ENCODE data around the gene IL36G.

Gene IL36G

DNA sequence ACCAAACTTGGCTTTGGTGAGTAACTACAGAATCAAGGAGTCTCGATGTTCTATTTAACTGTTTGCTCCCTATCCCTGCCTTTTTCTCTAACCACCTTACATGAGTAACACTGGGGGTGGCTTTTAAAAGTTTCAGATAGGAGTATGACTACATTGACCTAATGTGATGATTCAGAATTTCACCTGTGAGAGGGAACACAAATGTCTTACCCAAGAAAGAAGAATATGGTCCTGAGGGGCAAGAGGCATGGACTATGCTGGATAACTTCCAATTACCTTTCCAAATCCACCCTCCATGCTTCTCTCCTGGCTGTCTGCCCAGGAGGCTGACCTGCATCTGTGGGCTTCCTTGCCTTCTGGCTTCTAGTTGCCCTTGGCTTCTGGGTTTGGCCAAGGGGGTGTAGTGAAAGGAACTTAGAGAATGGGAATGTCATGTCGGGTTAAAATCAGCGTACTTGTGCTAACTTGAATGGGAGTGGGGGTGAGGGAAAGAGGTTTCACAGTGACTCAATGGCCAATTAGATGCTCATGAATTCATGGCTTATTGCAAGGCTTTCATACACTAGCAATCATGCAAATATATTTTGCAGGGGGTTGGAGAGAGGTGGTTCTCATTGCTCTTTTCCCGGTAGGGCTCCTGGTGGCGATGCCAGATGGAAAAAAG lies 5.3 kb upstream of the IL36G start:
- DNase-seq (ENCODE audit: low read depth in 2 of 2) = no peak

DNA sequence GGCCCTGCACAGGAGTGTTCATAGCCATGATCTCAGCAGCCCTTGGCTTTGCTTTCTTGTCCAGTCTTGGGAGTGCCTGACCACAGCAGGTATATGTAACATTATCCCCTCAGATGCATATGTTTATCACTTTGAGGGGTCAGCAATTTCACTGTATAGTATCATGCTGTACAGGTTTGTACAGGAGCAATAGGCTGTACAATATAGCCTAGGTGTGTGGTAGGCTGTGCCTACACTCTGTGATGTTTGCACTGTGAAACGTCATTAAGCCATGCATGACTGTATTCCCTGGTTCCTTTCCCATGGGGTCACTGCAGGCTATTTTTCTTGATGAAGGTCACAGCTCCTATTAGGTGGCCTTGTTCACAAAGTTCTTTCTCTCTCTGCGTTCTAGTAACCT lies 4.7 kb upstream of the IL36G start:
- no peak for DNase-seq (ENCODE audit: low read depth in 2 of 2)

DNA sequence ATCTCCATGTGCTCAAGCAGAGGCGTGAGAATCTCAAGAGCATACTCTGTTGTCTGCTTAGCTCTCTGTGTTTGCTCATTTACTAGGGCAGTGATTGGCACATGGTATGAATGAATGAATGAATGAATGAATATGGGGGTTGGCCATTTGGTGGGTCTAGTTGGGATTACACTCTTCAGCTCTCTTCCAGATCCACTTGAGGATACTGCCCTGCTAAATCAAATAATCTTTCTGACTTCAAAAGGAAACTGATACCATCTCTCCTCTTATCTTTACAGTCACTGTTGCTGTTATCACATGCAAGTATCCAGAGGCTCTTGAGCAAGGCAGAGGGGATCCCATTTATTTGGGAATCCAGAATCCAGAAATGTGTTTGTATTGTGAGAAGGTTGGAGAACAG lies 1.9 kb downstream of the IL36G start:
- DNase-seq (ENCODE audit: low read depth in 2 of 2) = no peak

DNA sequence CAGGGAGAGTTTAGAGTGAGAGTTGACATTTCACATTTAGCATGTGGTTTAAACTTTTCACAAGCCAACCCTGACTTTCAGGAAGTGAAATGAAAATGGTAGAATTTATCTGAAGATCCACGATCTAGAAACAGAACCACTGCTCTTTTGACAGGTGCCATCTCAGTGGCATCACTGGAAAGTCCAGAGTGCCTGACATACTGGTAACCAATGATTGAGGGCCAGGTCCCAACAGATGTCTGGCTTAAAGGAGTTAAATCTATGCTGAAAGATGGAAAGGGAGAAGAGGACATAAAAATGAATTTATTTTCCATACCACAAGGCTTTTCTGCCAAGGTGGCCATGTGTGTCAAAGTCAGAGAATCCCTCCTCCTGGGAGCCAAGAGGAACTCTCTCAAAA lies 2.7 kb downstream of the IL36G start:
- DNase-seq (ENCODE audit: low read depth in 2 of 2) = no peak

DNA sequence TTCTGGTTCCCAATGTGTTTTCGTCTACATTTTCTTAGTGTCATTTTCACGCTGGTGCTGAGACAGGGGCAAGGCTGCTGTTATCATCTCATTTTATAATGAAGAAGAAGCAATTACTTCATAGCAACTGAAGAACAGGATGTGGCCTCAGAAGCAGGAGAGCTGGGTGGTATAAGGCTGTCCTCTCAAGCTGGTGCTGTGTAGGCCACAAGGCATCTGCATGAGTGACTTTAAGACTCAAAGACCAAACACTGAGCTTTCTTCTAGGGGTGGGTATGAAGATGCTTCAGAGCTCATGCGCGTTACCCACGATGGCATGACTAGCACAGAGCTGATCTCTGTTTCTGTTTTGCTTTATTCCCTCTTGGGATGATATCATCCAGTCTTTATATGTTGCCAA lies 7.3 kb downstream of the IL36G start:
- DNase-seq (ENCODE audit: low read depth in 2 of 2) = no peak

DNA sequence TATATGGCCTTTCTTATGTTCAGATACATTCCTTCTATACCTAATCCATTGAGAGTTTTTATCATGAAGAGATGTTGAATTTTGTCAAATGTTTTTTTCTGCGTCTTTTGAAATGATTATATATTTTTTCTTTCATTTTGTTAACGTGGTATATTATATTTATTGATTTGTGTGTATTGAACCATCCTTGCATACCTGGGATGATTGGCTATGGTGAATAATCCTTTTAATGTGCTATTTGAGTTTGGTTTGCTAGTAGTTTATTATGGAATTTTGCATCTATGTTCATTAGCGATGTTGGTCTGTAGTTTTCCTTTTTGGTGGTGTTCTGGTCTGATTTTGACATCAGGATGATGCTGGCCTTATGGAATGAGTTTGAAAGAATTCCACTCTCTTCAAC lies 11.8 kb downstream of the IL36G start:
- no peak for DNase-seq (ENCODE audit: low read depth in 2 of 2)

DNA sequence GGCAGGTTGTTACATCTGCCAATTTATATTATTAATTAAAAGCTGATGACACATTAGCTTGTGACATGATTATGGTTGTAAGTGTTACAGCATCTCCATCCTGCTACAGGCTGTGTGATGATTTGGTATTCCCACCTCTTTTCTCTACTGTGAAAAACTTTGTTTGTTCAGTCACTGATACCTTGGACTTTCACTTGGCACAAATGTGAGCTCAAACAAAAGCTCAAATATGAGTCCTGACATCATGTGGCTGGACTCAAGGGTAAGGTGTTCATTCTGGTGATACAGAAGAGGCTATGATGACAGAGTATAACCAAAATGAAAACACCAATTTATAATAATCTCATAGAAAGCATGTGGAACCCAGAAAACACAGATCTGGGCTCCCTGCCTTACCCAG lies 16.0 kb downstream of the IL36G start:
- DNase-seq (ENCODE audit: low read depth in 2 of 2) = no peak

DNA sequence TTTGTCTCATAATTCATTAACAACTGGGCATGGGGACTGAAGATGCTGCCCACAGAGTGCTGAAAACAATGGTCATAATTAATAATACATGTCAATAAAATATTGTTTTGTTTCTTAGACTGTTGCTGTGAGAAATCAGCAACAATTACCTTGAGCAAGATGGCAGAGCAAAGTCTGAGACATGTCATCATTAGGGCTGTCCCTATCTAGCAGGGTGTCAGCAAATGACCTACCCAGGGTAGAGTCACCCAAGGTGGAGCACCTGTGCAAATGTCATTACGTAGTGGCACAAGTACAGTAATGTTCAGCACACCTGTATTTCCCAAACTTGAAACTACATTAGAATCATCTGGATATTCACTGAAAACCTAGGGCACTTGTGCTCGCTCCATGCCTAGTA lies 16.8 kb downstream of the IL36G start:
- DNase-seq (ENCODE audit: low read depth in 2 of 2) = no peak

DNA sequence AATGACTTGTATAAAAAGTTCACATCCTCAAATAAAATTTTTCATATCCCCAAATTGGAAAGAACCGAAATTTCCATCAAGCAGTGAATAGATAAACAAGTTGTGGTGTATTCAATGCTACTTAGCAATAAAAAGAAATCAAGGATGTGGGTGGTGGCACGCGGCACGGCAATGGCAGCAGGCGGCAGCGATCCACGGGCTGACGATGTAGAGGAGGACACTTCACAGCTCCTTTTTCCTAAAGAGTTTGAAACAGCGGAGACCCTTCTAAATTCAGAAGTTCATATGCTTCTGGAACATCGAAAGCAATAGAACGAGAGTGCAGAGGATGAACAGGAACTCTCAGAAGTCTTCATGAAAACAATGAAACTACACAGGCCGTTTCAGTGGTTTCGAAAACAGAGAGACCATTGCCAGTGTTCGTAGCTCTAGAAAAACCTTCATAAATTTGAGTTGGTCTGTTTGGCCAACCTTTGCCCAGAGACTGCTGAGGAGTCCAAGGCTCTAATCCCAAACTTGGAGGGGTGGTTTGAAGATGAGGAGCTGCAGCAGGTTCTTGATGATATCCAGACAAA lies 17.6 kb downstream of the IL36G start:
- no peak for DNase-seq (ENCODE audit: low read depth in 2 of 2)

DNA sequence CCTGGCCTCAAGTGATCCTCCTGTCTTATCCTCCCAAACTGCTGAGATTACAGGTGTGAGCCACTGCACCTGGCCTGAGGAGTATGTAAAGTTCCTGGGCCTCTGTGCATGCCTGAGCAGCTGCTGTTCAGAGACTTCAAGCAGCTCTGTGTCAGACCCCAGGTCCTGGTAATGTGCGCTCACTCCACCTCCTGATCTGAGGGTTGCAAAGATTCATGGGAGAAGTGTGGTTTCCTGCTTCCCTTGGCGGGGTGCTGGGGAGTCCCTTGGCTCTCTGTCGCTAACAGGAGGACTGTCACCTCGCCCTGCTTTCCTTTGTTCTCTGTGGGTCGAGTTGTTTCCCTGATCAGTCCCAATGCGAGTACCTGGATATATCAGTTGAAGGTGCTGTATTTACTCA lies 18.8 kb downstream of the IL36G start:
- DNase-seq (ENCODE audit: low read depth in 2 of 2) = peak; percentile 23 to 29

DNA sequence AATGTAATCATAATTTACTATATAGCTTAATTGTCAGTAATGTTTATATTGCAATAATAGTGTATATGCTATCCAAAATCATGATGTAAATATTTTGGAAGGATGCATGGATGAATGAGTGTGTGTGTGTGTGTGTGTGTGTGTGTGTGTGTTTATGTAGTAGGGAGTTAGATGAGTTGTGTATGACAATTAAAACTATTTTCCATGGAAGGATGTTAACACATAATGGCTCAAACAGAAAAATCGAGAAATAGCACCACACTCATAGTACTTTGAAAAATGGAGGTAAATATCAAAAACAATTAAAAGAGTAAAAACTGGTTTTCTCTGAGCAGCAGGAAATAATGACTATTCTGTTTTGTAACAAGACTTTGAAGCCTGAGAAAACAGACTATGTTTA lies 19.3 kb downstream of the IL36G start:
- DNase-seq (ENCODE audit: low read depth in 2 of 2) = no peak

DNA sequence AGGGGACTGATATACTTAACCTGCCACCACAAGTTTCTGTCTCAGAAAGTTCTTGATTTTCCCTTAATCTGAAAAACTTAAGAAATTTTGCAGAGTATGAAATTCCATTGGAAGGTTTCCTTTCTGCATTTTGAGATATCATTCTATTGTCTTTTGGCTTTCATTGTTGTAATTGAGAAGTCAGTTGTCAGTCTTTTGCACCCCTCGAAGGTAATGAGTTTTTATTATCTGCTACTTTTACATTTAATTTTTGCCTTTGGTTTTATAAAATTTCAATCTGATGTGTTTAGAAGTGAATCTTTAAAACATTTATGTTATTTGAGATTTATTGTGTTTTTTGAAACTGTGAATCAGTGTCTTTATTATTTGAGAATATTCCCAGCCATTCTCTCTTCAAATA lies 22.6 kb downstream of the IL36G start:
- no peak for DNase-seq (ENCODE audit: low read depth in 2 of 2)

DNA sequence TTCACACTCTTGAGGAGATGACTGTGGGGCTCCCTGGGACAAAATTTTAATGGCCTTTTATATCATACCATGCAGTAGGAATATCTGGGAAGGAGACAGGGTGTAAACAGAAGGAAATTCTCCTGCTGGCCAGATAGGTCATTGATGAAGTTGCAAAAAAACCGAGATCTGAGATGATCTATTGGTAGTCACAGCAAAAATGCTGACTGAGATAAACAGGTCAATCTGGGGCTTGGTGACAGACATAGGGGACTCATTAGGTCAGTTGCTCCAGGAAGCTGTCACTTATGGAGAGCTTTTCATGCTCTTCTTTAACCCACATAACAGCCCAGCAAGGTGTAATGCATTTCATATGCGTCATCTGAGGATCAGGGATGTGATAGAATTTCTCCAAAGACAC lies 24.9 kb downstream of the IL36G start:
- no peak for DNase-seq (ENCODE audit: low read depth in 2 of 2)

DNA sequence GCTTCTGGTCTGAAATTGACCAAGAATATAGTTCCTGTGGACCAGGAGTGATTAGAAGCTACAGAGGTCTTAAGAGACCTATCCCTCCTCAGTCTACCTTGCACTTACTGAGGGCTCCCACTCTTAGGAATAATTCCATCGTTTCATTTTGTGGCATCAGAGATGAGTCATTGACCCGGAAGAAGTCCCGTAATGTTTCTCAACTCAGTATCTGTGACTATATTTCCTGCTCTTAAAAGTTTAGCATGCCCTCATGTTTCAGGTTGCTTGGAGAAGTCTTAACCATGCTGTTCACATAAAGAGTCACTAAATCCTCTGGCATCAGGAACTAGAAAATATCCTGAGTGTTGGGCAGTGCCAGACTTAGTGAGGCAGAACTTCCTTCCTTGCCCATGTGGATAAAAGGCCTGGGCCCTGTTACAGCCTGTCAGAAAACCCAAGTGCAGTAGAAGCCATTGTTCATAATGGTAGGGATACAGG lies 27.3 kb downstream of the IL36G start, which contains the start of gene IL36A:
TSS of gene IL36A (plus strand) at position 430 of the 480 bp plus-strand sequence. CDS start 413 bp downstream, outside the sequence.
- no peak for DNase-seq (ENCODE audit: low read depth in 2 of 2)

DNA sequence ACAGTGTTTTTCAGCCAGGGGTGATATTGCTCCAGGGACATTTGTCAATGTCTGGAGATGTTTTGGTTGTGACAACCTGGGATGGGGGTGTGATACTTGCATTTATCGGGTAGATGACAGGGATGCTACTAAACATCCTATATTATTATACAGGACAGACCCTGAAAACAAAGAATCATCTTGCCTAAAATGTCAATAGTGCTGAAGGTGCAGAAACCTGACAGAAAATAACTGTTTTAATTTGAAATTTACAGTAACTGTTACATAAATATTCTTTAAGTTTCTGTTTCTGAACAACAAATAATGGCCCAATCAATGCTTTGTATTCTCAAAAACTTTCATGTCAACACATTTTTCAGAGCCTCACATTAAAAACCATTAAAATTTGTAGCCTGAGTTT lies 29.4 kb downstream of the IL36G start:
- DNase-seq (ENCODE audit: low read depth in 2 of 2) = no peak

DNA sequence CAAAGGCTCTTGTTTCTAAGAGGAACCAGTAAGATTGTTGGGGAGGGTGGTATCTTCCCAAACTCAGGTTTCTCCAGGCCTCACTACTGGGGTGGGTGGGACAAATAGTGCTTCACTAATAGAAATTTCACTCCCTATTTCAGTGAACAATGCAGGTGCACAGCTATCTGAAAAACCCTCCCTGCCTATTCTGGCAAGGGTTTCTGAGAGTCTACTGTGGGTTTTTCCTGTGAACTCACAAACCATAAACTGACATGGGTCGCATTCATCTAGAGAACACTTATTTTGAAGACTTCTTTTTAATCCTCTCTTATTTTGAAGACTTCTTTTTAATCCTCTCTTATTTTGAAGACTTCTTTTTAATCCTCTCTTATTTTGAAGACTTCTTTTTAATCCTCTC lies 31.8 kb downstream of the IL36G start:
- DNase-seq (ENCODE audit: low read depth in 2 of 2) = no peak

DNA sequence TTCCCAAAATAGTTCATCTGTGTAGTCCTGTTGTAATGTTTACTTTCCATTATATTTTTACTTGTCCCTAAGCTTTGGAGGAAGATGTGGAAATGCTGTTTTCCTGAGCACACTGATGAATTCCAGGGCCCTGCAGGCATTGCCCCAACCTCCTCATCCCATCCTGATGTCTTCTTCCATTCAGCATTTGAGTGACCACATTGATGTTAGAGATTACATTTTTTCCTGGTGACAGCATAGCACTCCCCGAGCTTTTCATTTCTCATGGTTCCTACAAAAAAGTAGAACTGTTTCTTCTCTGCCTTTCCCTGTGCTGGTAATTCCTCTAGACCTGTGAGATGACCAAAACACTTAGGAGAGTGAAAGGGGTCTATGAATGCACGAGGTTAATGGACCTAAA lies 32.3 kb downstream of the IL36G start:
- no peak for DNase-seq (ENCODE audit: low read depth in 2 of 2)

DNA sequence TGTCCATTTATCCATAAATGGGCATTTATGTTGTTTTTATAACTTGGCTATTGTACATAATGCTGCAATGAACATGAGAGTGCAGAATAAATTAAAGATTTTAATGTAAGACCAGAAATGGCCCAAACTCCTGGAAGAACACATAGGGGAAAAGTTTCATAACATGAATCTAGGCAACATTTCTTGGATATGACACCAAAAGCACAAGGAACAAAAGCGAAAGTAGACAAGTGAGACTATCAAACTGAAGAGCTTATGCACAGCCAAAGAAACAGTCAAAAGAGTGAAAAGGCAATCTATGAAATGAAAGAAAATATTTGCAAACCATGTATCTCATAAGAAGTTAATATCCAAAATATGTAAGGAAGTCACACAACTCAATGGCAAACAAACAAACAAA lies 33.3 kb downstream of the IL36G start:
- DNase-seq (ENCODE audit: low read depth in 2 of 2) = no peak

DNA sequence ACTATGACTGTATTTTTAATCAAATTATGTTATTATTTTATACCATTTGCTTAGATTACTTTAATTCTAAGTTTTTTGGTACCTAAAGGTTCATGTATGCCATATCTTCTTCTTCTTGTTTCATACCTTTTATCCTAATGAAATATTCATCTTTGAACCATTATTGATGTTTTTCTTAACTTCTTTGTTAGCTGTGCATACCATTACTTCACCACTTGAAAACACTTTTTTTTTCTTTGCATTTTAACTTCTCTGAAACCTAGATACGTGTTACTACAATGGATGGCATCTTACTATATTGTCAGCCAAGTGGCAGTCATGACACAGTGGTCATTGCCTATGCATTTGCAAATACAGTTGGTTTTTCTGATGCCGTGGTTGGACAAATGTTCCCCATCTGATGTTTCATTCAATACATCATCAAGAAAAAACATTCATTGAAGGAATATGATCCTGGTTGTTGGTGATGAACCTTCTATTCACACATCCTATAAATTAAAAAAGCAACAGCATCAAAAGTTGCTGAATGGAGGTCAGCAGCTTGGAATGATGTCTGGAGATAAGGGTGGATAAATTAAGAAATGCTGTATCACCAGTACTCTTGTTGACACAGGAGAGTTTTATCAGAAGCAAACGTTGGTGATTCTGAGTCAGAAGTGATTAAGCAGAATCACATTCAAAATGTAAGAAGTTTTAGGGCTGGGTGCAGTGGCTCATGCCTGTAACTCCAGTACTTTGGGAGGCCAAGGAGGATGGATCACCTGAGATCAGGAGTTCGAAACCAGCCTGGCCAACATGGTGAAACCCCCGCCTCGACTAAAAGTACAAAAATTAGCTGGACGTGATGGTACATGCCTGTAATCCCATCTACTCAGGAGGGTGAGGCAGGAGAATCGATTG lies 34.9 kb downstream of the IL36G start:
- no peak for DNase-seq (ENCODE audit: low read depth in 2 of 2)

DNA sequence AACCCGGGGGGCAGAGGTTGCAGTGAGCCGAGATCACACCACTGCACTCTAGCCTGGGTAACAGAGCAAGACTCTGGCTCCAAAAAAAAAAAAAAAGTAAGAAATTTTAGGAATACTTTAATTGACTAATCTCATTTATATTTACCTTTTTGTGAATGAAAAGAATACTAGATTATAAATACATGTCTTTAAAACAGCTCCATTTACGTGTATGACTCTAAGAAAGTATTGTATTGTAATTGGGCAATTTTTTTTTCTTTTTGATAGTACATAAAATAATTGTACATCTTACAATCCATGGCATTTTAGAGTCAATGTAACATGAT lies 35.5 kb downstream of the IL36G start:
- no peak for DNase-seq (ENCODE audit: low read depth in 2 of 2)

DNA sequence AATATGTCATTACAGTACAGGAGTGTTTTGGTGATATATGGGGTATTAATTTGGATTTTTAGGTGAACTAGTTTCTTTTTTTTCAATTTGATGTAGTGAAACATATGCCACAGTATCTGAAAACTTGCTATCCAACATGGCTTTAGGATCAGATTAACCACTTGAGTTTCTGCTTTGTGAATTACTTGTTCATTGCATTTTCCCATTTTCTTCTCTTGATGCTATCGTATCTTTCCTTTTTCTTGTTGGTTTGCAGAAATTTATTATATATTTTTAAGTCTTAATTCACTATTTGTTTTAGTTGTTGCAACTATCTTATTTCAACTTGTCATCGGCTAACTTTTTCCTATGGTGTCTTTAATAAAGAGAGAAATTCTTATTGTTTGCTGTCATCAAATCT lies 36.3 kb downstream of the IL36G start:
- no peak for DNase-seq (ENCODE audit: low read depth in 2 of 2)

DNA sequence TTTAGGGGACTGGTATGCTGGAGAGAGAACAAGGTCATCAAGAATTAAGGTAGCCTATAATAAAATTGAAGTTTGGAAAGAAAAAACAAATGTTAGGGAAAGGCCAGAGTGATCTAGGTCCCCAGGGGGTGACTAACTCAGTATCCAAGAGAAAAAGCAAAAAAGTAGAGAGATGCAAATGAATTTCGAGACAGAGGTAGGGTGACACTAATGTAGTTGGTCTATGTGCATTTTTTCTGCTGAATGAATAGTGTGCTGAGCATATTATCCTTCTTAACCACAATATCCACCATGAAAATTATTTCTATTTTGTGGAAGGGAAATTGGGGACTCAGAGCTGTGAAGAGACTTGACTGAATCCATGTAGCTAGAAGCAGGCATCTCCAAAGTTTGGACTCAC lies 37.2 kb downstream of the IL36G start:
- no peak for DNase-seq (ENCODE audit: low read depth in 2 of 2)

DNA sequence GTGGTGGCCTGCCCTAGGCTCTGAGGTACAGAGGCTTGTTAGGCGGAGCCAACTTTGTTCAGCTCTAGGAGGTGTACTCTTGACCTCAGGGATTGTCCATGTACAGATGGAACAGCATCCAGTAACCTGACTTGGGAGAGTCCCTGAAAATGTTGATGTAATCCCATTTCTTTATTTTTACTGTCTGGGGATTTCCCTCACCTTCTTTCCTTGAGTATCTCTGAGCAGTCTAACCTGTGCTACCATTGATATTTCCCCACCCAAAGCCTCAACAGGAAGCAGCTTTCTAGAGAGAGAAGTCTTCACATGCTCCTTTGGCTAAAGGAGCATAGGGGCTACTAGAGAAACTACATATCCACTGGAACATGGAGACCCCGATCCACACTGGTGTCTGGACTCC lies 37.8 kb downstream of the IL36G start:
- no peak for DNase-seq (ENCODE audit: low read depth in 2 of 2)

All from activated CD4-positive, alpha-beta T cell treated with anti-CD3 and anti-CD28 coated beads for 24 hours (primary cell).